Smooth muscle cell of the coronary artery (primary cell): ENCODE results near the gene NGRN. TPM values are rescaled to one million over a fixed set of nuclear protein-coding genes. Genes with fewer than 3 reads are reported as not detected.

Experiments used
- total RNA-seq: library from RNA; depleted of rRNA; stranded (reverse); fragments of >200 nt; gene quantifications from 2 replicates; pipeline ENCODE4 v1.2.3, GENCODE V29; 2014; ENCODE audit warnings: low replicate concordance

The NGRN gene, protein sequence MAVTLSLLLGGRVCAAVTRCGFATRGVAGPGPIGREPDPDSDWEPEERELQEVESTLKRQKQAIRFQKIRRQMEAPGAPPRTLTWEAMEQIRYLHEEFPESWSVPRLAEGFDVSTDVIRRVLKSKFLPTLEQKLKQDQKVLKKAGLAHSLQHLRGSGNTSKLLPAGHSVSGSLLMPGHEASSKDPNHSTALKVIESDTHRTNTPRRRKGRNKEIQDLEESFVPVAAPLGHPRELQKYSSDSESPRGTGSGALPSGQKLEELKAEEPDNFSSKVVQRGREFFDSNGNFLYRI
- 34.0 and 69.7 TPM in 2 replicates for total RNA-seq

DNA sequence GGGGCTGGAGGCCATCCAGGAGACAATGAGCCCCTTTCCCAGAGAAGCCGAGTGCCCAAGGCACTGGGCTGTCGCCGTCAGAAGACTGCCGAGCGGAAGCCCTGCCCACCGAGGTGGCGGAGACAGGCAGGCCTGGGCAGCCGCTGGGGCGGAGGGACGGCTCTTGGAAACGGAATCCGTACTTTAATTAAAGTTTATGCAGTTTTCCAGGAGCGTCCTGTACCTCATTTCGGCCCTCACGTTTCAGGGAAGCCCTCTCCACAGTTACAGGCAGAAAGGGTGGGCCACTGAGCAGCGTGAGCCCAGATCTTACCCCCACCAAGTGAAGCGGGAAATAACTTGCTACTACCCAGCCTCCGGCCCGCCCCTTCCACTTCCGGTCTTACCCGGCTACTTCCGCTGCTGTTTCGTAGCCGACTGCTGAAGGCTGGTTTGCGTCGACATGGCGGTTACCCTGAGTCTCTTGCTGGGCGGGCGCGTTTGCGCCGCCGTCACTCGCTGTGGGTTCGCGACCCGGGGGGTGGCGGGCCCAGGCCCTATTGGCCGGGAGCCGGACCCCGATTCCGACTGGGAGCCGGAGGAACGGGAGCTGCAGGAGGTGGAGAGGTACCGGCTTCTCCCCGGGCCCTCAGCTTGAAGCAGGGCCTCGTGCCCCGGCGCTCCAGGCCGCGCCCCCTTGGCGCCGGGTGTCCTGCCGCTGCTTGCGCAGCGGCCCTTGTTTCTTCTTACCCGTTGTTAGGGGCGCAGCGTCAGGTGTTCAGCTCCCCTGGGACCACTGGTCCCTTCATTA lies at the start of gene NGRN:
Gene NGRN, plus strand, starts transcription at position 402 of the 790 bp plus-strand sequence. Its CDS starts 41 bp downstream, at position 443.

DNA sequence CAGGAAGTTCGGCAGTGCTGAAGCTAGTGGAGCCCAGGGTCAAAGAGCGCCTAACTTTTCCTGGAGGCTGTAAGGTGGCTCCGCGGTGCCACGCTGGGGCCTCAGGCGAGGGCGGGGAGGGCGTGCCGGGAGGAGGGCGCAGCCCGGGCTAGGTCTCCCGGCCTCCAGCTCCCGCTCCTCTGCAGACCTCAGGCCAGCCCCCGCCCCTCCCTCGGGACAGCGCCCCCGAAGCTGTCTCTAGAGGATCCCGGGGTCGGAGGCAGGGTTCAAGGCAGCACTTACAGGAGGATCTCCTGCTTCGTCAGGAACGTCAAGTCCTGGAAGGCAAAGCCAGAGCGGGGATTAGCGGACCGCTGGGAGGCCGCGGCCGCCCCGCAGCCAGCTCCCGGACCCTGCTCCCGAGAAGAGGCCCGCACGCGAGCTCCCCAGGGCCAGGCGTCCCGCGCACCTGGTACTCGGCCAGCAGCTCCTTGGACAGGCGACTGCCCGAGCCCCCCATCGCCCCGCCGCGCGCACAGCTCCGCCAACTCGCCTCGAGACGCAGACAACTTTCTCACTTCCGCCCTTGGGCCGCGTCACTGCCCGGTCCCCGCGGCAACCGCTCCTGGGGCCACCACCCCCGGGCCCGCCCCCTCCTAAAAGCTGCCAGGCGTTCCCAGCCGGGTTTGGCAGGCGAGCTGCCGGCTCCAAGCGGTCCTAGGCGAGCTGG lies 31.9 kb upstream of the NGRN start, which contains the start of gene CIB1:
Gene CIB1, minus strand, starts transcription at position 555 of the 709 bp plus-strand sequence. Its CDS starts 56 bp downstream, at position 499.

DNA sequence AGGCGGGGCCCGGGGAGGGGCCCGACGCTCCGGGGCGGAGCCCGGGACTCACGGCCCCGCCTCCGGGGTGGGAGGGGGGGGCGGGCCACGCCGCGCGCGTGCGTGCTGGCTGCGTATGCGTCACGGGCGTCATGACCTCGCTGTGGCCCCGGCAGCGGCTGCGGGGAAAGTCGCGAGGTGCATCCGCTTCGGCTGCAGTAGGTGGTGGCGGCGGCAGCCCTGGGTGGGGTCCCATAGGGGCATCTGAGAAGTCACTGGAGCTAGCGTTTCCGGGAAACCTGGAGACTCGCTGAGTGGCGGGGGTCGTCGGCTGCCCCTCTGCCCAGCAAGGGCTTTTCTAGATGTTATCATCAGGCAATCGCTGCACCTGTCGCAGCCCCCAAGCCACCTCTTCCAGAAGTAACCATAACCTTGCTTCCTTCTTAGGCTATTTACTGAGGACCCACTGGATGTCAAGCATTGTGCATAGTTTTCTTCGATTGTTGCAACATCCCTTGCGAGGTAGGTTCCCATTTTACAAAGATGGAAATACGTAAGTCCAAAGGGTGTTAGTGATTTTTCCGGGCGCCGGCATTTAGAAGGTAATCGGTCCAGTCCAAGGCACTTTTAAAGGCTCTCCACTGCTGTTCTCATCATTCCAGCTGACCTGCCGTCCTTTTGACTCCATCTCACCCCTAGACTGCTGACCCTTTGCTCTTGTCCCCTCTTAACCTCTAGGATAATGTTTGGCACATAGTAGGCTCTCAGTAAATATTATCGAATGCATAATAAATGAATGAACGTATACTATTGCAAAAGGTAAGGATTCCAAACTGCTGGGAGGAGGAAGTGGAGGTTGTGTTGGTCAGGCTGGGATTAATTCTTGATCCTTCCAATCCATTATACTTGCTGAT lies 31.1 kb upstream of the NGRN start, which contains the start of gene GDPGP1:
Gene GDPGP1, plus strand, starts transcription at position 114 of the 893 bp plus-strand sequence. CDS start 6,700 bp downstream, outside the sequence.

GRCh38 chr15:90249203-90249863 lies 16.1 kb upstream of the NGRN start, which contains the start of gene TTLL13:
Gene TTLL13, plus strand, starts transcription at chr15:90249556. Its CDS starts 1,075 bp downstream, at chr15:90250631.

Other genes with a start within 250 kb of the NGRN start
- 33.7 and 140 TPM in 2 replicates for gene IDH2, start 163.2 kb upstream of the NGRN start, total RNA-seq
- gene SEMA4B, start 64.3 kb upstream of the NGRN start, total RNA-seq = 15.6 and 25.9 TPM in 2 replicates
- gene CIB1, start 31.7 kb upstream of the NGRN start, total RNA-seq = 31.0 and 74.5 TPM in 2 replicates
- gene GDPGP1, start 31.5 kb upstream of the NGRN start, total RNA-seq = 4.4 and 6.2 TPM in 2 replicates
- 0.12 TPM in 1 of 2 replicates, not detected in the other for gene TTLL13, start 16.1 kb upstream of the NGRN start, total RNA-seq
- gene ZNF774, start 86.6 kb downstream of the NGRN start, total RNA-seq = 1.1 and 1.7 TPM in 2 replicates
- 119 and 177 TPM in 2 replicates for gene IQGAP1, start 122.6 kb downstream of the NGRN start, total RNA-seq